ENCODE data around the gene KAZN. TPM values are rescaled to one million over a fixed set of nuclear protein-coding genes. Genes with fewer than 3 reads are reported as not detected.
"Not testable (repeated sequence)": the region's sequence is repeated elsewhere in the genome, so short reads cannot be mapped to it uniquely, and the experiment has no call there.

KAZN gene
- total RNA-seq, 4 donors from 2014 or later: 9.2 to 30.6 (median 21.2) TPM

- no peak for ATAC-seq (ENCODE audit: low FRiP score)
- DNase-seq (ENCODE audit: low spot score): no peak
- TF ChIP-seq CTCF (IDR thresholded peaks at IDR 0.05): no peak
These were observed 436.8 kb downstream of the KAZN start for GRCh38 chr1:15035236-15035635.

- DNase-seq (ENCODE audit: low spot score) (no peak), ATAC-seq (ENCODE audit: low FRiP score) (peak; percentile 5)
- no peak for TF ChIP-seq CTCF (IDR thresholded peaks at IDR 0.05)
These were observed 437.6 kb downstream of the KAZN start for GRCh38 chr1:15036101-15036500.

GRCh38 chr1:15038232-15039016 lies 439.9 kb downstream of the KAZN start:
- no peak for DNase-seq (ENCODE audit: low spot score)
- TF ChIP-seq CTCF (IDR thresholded peaks at IDR 0.05): no peak
- no peak for ATAC-seq (ENCODE audit: low FRiP score)

- DNase-seq (ENCODE audit: low spot score) (no peak), ATAC-seq (ENCODE audit: low FRiP score) (no peak)
- TF ChIP-seq CTCF (IDR thresholded peaks at IDR 0.05): no peak
These were observed 440.6 kb downstream of the KAZN start for GRCh38 chr1:15039017-15039648.

- no peak for TF ChIP-seq CTCF (IDR thresholded peaks at IDR 0.05)
- no peak for ATAC-seq (ENCODE audit: low FRiP score)
These were observed 441.4 kb downstream of the KAZN start for GRCh38 chr1:15039901-15040300.

GRCh38 chr1:15040685-15041084 lies 442.2 kb downstream of the KAZN start:
- ATAC-seq (ENCODE audit: low FRiP score); DNase-seq (ENCODE audit: low spot score): not testable (repeated sequence)

More at GRCh38 chr1:15039901-15040300, 441.4 kb downstream of the KAZN start:
- no peak for DNase-seq (ENCODE audit: low spot score)

- TF ChIP-seq CTCF (IDR thresholded peaks at IDR 0.05): no peak
- no peak for DNase-seq (ENCODE audit: low spot score)
- no peak for ATAC-seq (ENCODE audit: low FRiP score)
These were observed 444.4 kb downstream of the KAZN start for GRCh38 chr1:15042866-15043265.

Measured in omental fat pad (tissue), 4 donors.